Activated T-helper 1 cell treated with Interleukin-2 at 50 U/mL for 16 hours (primary cell): ENCODE results near the gene CRYL1.

Experiments
- DNase-seq: peaks from one replicate; pipeline ENCODE4 v3.0.0-alpha.2; 2020; ENCODE audit warnings: low read depth

CRYL1 gene

DNA sequence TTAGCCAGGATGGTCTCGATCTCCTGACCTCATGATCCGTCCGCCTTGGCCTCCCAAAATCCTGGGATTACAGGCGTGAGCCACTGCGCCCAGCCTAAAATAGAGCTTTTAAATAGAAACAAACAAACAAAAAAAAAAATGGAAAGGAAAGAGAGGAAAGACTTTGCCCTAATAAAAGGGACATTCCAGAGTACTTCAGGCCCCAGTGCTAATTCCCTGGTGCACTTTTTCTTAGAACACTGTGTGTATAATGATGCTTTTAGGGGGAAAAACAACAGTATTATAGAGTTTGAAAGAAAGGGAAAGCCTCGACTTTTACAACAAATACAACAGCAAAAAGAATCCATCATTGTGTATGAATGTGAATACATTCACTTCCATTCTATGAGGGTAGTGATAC, 104.7 kb downstream of the CRYL1 start:
- no peak for DNase-seq

DNA sequence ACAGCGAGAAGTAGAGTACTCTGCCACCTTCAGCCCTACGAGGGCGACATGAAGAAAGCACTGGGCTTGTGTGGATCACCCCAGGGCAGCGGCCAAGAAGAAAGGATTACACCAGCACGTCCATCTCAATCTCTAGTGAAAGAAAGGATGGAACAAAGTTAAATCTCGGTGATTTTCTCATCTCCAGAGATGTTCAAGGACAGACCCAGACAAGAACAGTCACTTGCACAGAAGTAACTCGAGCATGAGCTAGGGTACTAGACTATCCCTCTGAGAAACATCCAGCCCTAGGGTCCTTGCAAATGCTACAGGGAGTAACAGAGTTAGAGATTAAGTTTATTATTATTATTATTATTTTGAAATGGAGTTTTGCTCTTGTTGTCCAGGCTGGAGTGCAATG, 106.7 kb downstream of the CRYL1 start:
- DNase-seq: no peak

DNA sequence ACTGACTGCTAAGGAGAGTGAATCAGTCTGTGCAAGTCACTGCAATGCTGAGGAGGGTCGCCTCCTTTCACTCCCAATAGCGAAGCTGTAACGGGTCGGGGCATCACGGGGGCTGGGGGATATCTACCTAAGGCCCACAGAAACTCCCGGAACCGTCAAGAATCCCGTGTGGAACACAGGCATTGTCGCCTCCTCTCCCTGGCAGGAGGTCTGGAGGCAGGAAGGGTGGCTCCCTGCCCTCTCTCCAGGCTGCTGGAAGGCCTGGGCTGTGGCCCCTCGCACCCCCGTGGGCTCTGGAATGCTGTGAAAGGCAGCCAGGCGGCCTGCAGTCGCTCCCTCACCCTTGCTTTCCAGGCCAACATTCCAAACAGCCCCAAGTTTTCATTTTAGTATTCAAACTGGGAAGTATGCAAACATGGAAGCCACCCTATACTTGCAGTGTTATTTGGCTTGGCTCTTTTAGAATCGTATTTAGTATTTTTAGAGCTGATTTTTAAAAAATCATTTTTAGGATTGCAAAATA, 109.4 kb downstream of the CRYL1 start:
- no peak for DNase-seq

DNA sequence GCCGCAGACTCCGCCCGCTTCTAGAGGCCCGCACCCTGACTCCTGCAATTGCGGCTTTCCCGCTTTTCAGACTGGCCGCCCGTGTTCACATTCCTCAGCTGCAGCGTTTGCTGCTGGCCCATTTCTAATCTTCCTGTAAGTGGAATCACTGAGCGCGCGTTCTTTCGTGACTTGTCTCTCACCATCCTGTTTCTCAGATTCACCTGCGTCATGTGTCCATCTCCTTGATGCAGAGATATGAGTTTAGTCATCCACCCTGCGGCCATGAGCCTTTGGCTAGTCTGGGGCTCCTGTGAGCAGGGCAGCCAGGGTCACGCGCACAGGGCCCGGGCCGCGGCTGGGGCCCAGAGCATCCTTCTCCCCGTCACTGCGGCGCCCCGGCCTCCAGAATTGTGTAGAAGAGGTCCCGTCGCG, 110.0 kb downstream of the CRYL1 start:
- no peak for DNase-seq

DNA sequence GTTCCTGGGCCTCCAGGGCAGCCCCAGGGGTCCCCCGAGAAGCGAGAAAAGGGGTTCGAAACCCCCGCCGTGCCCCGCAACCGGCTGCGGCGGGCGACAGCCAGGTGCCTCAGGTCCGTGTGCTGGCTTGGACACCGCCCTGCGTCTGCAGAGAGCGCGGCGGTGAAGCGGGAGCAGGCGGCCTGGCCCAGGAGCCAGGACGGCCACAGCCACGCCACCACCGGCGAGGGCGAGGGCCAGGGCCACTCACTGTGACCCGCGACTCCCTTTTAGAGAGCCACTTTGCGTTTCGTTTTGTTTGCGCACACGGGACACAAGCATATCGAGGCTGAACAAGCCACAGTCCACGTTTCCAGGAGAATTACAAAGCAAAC, 110.4 kb downstream of the CRYL1 start:
- DNase-seq: no peak

DNA sequence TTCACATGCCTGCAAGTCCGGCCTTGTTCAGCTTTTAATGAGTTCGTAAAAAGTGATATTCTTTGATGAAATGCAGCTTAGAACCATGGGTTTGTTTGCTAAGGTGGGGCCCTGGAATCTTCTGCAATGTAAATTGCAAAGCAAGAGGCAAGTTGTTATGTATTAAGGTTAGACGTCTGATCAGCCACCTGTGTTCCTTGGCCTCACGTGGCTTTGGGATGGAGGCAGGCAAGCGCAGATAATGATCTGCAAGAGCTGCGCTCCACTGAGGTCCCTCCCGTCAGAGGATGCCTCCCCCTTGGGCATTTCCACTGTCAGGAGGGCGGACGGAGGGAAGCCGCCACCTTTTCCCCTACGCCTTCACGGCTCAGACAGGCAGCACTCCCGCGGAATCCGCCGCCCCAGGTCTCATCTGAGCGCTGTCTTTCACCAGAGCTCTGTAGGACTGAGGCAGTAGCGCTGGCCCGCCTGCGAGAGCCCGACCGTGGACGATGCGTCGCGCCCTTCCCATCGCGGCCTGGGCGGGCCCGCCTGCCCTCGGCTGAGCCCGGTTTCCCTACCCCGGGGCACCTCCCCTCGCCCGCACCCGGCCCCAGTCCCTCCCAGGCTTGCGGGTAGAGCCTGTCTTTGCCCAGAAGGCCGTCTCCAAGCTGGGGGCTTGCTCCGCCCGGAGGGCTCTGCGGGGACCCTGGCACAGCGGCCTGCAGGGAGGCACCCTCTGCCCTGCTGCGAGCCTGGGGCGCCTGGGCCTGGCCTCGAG, 110.9 kb downstream of the CRYL1 start:
- DNase-seq: no peak

DNA sequence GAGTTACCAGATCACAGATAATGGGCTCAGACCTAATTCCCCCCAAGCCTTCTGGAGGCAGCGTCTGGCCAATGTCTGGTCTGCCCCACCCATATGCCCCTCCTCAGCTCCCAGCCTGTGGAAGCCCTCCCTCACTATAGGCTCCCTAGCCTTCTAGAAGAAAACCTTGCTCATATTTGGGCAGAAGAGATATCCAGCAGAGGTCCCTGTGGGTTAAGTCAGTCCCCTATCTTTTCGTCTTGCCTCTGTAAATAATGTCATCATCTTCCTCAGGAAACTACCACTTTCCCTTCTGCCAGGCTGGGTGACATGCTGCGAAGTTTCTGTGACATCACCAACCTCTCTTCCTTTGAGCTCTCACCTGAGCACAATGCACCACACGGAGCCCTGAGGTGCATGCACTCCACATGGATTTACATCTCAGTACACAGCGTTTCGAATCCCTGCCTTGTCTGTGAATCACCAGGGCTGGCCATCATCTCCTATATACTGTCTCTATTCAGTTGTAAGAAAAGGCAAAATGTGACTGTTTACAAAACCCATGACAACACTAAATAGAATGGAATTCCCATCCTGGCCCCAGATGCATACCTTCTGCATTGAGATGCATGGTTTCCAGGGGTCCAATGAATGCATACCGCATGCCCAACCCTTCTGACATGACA, 112.8 kb downstream of the CRYL1 start:
- DNase-seq: no peak

DNA sequence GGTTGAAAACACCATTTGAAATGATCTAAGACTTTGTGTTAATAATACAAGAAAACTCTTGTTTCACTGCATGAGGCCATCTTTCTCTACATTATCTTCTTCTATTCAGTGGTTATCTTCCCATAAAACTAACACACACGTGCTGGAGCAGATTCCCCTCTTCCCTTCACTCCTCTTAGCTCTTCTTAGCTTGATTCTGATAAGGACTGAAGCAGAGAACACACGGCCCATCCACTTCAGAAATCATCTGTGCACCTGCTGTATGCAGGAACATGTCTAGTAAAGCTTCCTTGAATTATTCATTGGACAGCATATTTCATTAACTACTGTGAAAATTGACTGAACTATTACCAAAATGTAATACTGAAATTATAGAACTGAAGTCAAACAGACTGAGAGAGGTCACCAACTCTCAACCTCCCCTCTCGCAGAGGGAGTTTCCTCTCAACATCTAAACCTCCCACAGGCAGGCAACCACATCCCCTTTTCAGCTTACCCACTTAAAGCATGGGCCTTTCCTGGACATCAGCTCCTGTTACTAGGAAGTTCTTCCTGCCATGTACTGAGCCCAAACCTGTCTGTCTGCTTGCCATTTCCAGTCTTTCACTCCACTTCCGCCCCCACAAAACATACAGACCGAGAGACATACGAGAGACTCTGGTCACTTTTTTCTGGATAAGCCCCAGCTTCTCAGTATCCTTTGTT, 113.9 kb downstream of the CRYL1 start:
- no peak for DNase-seq

DNA sequence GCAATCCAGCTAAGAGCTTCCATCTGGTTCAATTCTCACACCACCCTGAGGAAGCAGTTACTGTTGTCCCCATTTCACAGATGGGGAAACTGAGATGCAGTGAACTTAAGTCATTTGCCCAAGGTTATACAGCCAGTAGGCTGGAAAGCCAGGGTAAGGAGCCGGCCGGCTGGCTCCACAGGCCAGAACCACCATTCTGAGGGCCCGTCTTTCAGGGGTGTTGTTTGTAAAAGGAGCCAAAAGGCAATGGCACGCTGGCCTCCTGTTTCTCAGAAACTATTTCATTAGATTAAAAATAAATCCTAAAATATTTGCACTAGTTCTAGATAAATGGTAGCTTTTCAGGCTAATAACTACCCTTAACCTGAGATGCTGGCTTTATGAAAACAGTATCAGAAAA, 114.9 kb downstream of the CRYL1 start:
- no peak for DNase-seq

DNA sequence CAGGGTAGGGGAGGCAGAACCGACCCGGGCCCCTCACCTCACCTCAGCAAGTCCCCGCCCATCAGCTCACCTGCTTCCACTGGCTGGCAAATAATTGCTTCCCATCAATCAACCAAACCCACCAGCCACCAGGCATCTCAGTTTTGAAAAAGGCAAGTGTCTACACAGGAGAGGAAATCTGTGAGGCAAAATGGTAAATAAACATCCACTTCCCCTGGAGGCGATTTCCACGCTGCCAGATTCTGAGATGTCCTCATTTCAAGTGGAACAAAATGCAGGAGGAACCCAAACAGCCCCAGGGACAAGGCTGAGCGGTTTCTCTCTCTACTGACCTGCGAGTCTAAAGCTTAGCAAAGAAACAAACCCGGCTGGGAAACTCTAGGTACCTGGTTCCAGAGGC, 117.5 kb downstream of the CRYL1 start:
- DNase-seq: no peak

DNA sequence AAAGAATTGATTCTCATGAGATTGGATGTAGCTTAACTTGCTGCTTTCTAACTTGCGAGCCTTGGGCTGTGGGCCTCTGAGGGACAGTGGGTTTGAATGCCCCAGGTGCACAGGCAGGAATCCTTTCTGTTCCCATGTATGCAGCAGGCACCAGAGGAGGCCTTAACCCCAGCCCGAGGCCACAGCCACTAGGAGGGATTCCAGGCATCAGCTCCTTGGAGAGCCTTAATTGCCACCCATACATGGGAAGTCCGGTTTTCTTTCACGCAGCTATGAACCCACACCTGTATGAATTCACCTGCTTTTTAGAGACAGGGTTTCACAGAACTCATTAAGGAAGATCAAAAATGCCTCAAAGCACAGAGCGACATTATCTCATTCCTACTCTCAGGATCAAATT, 117.9 kb downstream of the CRYL1 start:
- no peak for DNase-seq

DNA sequence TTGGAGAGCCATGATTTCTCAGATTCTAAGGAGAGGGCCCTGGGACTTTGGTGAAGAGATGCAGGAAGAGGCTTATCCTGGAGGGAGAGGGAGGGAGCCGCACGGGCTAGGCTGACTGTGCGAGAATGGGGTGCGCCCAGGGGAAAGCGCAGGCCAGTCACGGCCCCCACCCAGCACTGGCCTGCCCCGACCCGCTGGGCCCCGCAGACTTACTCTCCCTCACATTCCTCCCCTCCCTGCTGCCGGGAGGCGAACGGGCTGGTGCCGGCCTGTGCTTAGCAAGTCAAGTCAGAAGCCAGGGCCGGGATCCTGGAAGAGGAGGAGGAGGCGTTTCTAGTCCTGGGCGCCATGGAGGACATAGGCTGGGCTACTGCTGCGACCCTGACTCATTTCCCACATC, 120.0 kb downstream of the CRYL1 start:
- DNase-seq: no peak

DNA sequence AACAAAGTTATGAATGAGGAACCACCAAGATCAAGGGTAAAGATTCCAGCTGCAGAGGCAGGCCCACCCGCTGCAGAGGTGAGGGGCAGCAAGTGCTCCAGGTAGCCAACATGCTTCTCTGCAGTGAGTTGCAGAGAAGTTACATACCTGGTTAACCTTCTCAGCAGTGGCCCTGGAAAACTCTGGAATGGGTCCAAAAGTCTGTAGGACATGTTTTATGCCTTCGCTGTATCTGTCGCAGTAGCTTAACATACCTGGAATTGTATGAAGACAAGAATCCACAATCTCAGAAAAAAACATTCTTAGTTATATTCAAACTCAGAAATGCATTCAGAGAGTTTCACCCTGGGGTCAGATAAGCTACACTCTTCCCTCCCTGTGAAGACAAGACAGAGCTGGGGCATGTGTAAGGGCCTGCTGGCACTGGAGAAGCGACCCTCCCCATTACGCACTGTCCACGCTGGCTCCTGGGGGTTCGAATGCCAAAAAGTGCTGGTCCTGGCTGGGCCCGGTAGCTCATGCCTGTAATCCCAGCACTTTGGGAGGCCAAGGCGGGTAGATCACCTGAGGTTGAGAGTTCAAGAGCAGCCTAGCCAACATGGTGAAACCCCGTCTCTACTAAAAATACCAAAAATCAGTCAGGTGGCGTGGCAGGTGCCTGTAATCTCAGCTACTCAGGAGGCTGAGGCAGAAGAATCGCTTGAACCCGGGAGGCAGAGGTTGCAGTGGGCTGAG, 121.0 kb downstream of the CRYL1 start:
- no peak for DNase-seq

DNA sequence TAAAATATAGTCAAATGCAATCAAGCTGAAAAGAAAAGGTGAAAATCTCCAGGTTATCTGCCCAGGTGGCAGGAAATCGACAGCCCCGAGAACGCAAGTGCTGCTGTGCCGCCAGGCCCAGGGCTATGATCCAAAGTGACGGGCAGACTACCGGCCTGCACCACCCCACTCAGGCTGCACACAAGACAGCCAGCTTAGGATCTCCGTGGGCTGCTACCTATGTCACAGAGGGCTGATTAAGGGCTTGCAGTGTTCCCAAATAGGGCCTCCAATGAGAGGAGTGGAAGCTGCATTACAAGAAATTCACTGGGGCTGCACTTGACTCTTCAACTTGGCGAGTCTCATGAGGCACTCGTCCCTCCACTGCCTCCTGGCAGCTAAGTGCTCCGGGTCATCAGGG, 121.8 kb downstream of the CRYL1 start:
- DNase-seq: no peak

DNA sequence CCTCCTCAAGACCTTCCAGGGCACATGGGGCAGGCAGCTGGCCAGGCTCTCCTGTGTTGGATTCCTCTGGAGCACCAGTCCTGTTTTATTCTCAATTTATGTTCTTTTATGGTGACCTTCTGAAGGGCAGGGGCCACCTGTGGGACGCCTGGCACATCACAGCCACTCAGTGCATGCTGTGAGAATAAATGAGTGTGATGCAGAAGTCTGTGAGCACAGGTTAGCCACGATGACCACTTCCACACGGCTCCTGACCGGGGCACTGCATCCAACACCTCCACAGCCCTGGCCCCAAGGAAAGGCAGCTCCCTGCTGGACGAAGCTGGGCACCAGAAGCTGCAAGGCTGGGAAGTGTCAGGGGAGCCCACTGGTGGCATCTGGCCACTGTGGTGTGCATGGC, 122.8 kb downstream of the CRYL1 start:
- DNase-seq: no peak

DNA sequence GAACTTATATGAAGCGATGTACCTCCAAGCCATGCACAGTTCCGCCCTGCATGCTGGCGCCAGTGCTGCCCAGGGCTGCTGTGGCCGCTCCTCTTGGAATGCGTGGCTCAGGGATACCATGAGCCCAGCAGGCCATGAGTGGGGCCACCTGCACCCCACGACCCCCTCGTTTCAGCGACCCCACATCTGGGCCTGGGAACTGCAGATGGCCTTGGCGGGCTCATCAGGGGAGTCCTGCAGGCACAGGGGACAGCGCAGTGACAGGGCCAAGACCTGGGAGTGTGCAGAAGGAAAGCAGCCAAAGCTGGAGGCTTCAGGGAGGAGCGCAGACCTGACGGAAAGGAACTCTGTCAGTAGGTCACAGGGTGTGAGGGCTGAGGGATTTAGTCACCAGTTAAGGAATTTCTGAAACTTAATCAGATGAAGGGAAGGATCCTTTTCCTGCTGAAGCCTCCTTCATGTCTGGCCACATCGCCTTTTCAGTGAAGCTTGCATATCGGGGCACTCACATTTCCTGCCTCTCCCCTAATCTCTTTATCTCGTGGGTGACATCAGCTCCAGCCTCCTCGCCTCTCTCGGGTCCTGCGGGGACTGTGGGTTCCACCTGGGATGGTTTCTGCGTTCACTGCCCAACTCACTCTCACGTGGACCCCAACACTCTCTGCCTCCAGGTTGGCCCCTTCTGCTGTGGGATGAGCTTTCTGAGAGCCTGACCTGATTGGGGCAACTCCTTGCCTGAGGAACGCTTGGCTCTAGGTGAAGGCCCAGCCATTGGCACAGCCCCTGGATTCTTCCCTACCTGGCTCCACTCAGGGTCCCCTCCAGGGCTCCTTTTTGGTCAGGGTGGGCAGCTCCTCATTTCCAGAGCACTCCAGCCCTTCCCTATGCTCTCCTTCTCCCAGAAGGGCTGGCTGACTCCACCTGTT, 123.5 kb downstream of the CRYL1 start:
- no peak for DNase-seq

DNA sequence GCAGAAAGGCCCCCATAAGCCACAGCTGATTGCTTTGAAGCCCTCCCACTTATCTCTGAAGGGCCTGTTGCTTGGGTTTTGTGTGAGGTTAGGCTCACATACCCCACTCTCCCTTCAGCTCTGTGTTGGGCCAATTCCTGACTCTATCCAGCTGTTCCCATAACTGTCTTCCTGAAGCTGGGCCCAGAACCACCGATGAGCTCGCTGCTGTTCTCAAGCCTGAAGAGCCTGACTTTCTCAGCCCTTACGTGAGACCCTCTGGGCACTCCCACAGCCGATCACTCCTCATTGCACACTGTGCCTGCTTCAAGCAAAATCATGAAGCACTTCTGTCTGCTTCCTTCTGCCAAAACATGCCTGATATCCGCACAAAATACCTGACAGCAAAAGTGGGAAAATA, 124.1 kb downstream of the CRYL1 start:
- DNase-seq: no peak

DNA sequence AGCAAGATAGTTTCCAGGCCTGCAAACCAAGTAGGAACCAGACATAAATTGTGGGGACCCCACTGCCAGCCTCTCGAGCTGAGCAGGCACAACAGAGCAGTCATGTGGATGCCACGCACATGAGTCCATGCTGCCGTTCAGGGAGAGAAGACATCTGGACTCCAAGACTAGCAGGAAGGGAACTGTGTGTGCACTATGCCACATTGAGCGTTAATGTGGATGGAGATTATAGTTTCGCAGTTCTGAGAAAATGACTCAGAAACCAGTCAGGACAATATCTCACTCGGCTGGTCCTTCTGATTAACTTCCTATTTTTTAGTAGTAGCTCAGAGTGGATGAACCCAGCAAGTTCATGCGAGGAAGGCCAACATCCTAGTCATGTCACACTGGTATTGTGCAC, 124.9 kb downstream of the CRYL1 start:
- DNase-seq: no peak

DNA sequence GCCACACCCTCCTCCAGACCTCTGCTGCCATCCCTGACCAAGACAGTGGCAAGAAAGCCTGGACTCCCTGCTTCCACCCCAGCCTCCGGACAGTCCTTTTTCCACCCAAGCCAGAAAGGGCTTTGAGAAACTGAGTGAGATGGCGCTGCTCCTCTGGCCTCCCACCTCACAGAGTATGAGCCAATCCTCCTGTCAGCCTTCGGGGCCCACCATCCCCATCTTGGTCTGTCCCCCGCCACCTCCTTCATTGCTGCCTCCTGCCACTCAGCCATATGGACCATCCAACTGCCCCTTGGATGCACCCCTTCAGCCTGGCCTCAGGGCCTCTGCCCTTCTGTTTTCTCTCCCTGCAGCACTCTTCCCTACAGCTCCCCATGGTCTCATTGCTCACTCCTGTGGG, 125.7 kb downstream of the CRYL1 start:
- DNase-seq: no peak

DNA sequence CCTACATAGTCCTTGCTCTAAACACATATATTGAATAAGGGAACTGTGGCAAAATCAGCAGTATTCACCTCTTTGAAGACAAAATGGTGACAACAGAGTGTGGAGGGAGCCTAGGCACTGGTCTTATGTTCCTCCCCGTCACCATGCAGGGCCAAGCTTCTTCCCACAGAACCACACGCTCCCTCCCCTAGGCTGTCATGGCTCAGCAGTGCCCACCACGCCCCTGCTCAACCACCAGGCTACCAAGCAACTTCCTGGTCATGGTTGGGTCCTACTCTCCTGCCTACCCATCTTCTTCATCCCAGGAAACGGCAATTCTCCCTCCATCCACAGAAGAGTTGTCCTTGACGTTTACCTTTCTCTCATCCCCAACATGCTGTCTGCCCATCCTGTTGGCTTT, 126.1 kb downstream of the CRYL1 start:
- no peak for DNase-seq

DNA sequence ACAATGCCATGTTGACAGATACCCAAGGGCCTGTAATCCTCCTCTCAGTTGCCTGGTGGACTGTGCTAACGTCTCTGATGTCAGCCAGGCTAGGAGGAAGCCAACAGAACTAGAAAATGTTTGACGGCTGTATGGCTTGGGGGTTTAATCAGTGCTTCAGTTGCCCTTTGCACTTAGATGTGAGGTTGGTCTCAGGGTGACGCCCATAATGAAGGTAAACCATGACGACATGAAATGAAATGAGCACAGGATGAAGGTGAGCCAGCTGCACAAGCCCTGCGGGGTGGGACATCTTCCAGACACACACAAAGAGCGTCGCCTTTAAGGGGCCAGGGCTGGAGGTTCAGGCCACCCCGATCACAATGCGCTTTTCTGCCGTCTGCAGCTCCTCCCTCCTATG, 127.2 kb downstream of the CRYL1 start:
- no peak for DNase-seq
